ENCODE results near the gene AMH. TPM values are rescaled to one million over a fixed set of nuclear protein-coding genes. Genes with fewer than 3 reads are reported as not detected.
"Not testable (repeated sequence)": the region's sequence is repeated elsewhere in the genome, so short reads cannot be mapped to it uniquely, and the experiment has no call there.

AMH gene
- total RNA-seq: 1.5 TPM
- long read RNA-seq, partial matches to known transcripts: 0 of 1 reads
- long read RNA-seq, other reads (novel, unspliced or antisense): 0 of 1 reads

DNA sequence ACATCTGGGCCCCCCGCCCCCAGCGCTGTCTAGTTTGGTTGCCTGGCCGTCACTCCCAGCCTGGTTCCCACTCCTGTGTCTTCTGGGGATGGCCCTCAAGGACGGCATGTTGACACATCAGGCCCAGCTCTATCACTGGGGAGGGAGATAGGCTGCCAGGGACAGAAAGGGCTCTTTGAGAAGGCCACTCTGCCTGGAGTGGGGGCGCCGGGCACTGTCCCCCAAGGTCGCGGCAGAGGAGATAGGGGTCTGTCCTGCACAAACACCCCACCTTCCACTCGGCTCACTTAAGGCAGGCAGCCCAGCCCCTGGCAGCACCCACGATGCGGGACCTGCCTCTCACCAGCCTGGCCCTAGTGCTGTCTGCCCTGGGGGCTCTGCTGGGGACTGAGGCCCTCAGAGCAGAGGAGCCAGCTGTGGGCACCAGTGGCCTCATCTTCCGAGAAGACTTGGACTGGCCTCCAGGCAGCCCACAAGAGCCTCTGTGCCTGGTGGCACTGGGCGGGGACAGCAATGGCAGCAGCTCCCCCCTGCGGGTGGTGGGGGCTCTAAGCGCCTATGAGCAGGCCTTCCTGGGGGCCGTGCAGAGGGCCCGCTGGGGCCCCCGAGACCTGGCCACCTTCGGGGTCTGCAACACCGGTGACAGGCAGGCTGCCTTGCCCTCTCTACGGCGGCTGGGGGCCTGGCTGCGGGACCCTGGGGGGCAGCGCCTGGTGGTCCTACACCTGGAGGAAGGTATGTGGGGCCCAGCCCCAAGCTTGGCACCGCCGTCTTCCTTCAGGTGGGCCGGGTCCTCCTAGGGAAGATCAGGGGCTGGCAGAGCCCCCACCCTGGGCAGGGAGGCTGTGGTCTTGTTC, at the start of gene AMH:
Gene AMH, plus strand, starts transcription at position 314 of the 857 bp plus-strand sequence. Its CDS starts 10 bp downstream, at position 324.
- intact Hi-C loops (cut with DNase I): no loop called here
- no peak for DNase-seq (ENCODE audit: low spot score)

DNA sequence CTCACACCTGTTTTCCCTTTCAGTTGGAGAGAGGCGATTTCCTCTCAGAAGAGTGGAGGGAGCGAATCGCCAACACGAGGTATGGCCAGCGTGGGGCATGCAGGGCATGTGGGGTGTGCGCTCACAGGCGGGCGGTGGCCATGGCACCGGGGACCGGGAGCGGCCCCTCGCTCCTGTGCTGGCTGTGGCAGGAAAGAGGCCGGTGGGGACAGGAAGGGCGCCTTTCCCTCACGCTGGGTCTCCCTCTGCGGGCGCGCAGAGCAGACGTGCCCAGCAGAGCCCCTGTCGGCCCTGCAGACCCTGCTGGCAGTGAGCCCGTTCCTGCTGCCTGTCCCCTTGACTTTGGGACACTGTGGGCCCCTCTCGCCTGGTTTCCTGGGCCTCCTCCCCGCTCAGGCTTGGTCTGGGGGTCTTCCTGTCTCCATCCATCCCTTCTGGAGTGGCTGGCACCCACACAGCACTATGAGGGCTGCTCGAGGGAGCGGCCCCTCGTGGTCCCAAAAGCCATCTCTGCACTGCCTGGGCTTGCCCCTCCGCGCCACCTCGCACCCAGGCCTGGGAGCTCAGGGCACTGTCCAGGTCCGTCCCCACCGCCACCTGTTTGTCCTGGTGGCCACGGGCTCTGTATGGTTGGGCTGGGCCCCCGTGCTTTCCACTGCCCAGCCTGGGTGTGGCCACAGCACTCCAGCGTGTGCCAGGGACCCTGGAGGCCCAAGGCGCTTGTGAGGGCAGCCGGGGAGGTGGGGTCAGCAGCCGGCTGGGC, 49.1 kb upstream of the AMH start:
- intact Hi-C loops (cut with DNase I): no loop called here
- DNase-seq (ENCODE audit: low spot score): no peak

DNA sequence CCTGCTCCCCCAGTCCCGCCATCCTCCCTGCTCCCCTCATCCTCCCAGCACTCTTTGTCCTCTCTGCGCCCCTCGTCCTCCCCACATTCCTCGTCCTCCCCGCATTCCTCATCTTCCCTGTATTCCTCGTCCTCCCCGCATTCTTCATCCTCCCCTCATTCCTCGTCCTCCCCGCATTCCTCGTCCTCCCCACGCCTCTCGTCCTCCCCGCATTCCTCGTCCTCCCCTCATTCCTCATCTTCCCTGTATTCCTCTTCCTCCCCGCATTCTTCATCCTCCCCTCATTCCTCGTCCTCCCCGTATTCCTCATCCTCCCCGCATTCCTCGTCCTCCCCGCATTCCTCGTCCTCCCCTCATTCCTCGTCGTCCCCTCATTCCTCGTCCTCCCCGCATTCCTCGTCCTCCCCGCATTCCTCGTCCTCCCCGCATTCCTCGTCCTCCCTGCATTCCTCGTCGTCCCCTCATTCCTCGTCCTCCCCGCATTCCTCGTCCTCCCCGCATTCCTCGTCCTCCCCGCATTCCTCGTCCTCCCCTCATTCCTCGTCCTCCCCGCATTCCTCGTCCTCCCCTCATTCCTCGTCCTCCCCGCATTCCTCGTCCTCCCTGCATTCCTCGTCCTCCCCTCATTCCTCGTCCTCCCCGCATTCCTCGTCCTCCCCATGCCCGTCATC, 48.4 kb upstream of the AMH start:
- DNase-seq (ENCODE audit: low spot score); intact Hi-C loops (cut with DNase I): not testable (repeated sequence)

DNA sequence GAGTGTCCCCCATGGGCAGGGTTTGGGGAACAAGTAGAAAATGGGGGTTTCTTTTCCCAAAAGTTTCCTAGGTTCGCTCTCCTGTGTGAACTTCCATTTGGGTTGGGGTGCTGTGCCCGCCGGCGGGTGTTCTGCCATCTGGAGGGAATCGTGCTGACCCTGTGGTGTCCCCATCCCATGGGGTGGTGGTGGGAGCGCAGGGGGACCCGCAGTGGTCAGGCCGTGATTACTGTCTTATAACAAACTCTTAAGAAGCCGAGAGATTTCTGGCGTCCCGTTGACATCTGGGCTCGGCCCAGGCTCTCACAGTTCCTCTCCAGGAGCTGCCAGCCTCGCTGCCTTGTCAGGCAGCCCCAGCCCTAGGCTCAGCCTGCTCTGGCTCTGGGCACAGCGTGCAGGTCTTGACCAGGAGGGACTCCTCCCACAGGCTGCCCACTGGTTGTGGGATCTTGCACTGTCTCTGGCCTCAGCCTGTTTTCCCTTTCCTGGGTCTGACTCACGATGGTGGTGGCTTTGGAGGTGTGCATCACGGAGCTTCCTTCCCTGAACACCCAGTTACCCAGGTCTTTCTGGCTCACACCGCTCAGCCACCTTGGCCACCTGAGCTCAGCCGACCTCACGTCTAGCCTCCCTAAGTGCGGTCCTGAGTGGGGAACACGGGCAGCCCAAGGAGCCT, 47.5 kb upstream of the AMH start:
- DNase-seq (ENCODE audit: low spot score): no peak
- intact Hi-C loops (cut with DNase I): no loop called here

DNA sequence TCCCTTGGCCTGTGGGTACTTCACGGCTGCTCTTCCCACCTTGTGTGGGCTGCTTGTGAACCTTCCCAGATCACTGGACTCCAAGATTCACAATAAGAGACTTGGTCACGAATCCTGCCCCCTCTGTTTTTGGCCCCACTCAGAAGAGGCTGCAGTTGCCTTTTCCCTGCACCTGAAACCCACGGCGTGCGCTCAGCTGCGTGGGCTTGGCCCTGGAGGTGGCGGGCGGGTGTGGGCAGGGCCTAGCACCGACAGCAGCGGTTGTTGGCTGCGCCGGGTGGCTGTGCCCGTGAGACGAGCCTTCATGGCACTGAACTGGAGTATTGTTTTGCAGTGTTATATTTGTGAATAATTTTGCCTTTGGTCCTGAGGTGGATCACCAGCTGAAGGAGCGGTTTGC, 46.8 kb upstream of the AMH start:
- no peak for DNase-seq (ENCODE audit: low spot score)
- intact Hi-C loops (cut with DNase I): no loop called here

DNA sequence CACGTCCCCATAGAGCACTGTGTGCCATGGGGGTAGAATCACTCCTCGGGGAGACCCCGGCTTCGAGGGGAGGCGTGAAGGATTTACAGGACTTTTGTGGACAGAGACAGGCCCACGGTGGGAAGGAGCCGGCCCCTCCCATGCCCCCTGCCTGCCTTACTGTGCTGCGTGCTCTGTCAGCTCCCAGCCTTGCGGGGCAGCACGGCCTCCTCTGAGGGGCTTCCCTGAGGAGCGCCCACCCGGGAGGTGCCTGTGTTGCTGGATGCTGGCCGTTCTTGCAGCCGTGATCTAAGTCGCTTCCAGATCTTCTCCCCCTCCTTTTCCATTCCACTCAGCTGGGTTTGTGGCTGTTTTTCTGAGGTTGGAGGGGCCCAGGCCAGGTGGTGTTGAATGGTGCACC, 42.1 kb upstream of the AMH start:
- intact Hi-C loops (cut with DNase I): no loop called here
- no peak for DNase-seq (ENCODE audit: low spot score)

DNA sequence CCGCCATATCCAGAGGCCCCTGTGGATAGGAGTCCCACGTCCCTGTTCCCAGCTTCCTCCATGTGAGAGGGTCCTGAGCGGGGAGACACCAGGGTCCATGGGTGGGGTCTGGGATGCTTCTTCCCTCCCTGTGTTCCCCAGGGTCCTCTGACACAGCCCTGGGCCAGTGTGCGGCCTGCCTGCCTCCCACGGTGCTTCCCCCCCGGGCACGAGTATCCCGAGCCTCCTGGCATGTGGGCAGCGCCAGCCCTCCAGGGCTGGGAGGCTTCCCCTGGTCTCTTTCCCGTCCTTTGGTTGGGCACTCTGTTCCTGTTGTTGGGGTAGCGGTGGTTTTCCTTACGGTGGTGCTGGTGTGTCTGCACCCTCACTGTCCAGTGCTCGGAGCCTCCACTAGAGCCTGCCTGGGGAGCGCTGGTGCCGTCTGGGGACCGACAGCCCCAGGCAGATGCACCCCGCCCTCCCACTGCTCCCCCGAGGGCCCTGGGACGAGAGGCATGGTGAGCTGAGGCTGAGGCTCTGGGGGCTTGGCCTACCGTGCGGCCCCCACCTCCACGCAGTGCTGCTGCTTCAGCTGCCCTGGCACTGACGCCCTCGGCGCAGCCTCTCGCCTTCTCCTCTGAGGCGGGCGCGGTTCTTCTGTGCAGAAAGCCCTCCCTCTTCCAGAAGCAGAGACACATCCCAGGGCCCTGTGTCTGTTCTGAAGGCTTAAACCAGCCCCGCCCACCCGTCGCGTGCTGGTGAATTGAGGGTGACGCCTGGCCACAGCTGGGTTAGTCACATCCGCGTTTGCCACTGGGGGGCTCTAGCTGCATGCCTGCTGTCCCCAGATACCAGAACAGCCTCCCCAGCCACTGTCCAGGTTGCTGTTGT, 40.9 kb upstream of the AMH start:
- intact Hi-C loops (cut with DNase I): no loop called here
- DNase-seq (ENCODE audit: low spot score): no peak

DNA sequence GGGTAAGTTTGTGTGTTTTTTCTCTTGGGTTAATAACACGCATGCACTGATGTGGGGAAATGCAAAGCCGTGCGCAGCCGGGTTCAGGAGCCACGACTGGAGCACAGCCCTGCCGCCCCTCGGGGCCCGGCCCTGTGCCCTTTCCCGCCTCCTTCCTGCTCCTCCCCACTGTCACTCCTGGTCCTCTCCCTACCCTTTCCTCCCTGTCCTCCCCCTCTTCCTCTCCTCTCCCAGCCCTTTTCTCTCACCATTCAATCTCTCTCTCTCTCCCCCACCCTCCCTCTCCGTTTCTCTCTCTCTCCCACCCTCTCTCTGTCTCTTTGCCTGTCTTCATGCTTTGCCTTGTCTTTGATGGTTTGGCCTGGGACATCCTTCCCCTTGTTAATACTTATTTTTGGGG, 40.1 kb upstream of the AMH start:
- DNase-seq (ENCODE audit: low spot score): no peak
- intact Hi-C loops (cut with DNase I): no loop called here

DNA sequence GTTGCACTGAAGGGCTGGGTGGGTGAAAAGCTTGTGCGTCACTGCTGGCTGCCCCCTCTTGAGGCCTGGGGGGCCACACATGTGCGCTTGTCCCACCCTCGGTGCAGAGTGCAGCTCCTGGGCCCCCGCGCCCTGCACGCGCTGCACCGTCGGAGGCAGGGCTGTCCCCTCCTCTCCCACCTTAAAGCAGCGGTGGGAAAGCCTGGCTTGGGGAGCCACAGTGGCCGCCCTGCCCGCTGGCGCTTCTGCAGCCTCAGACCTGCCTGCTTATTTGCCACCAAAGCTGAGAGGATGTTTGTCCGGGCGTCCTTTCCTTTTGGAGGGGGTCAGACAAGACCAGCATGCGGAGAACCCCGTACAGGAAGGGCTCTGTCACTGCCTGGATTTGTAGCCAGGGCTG, 39.7 kb upstream of the AMH start:
- intact Hi-C loops (cut with DNase I): no loop called here

DNA sequence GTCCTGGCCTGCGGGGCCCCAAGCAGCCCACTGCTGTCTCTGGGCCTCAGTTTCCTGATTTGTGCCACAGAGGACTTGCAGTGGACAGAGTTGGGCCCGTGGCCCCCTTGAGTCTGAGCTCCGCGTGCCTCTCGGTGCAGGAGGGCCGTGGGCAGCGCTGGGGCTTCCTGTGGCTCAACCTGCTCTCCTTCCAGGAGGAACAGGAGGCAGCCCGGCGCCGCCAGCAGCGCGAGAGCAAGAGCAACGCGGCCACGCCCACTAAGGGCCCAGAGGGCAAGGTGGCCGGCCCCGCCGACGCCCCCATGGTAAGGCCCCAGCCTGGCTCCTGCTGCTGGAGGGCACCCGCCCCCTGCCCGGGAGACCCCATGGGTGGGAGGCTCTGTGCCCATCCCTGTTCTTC, 38.9 kb upstream of the AMH start:
- DNase-seq (ENCODE audit: low spot score): no peak
- intact Hi-C loops (cut with DNase I): no loop called here

More for the DNA sequence above, 39.7 kb upstream of the AMH start:
- DNase-seq (ENCODE audit: low spot score): no peak

DNA sequence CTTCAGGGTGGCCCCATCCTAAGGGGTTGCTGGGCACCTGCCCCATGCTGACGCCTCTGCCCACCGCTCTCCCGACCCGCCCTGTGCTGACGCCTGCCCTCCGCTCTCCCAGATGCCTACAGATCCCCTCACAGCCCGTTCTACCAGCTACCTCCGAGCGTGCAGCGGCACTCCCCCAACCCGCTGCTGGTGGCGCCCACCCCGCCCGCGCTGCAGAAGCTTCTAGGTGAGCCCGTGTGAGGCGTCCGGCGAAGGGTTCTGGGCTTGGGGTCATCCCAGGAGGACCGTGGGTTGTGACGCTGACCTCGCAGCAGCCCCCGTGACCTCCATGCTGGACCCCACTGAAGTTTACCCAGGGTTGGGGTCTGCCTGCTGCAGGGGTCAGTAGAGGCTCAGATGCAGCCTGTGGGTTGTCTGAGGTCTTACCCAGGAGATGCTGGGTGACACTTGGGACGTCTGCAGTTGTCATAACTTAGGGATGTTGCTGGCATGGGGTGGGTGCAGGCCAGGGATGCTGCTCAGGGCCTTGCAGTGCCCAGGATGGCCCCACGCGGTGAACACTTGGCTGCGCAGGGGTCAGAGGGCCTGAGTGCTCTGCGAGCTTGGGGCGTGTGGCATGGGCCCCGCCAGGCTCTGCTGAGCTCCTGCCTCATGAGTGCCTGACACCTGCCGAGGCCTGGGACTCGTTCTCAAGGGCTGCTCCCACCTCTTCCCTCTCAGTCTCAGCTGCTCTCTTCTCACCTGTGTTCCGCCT, 38.0 kb upstream of the AMH start:
- no peak for DNase-seq (ENCODE audit: low spot score)
- intact Hi-C loops (cut with DNase I): no loop called here

DNA sequence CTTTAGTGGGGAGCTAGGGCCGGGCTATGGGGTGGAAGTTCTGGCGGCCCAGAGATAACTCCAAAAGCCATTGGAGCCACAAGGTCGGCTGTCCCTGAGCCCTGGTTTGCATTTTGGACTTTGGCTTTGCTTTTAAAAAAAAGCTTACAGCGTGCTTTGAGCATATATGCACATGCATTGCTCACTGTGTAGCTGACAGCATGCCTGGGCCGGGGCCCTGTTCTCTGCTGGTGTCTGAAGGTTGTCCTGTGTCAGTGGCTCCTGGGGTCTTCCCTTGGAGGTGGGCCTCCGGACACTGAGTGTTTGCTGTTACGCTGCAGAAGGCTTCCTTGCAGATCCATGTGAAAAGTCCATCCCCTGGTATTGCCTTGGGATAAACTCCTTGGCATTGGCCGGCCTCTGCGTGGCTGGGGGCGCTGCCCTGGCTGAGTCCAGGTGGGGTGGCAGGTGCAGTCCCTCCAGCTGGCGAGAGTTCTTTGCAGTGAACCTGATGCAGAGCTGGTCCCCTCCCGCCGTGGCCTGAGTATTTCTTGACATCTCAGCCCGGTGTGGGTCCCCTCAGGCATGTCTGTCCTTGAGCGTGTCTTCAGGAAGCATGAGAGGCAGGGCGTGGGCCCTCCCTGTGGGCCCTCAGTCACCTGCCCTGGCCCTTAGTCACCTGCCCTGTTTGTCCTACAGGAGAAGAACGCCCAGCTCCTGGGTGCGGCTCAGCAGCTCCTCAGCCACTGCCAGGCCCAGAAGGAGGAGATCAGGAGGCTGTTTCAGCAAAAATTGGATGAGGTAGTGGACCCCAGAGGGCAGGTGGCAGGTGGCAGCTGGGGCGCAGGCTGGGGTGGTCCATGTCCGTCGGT, 36.0 kb upstream of the AMH start:
- intact Hi-C loops (cut with DNase I): no loop called here
- DNase-seq (ENCODE audit: low spot score): no peak

DNA sequence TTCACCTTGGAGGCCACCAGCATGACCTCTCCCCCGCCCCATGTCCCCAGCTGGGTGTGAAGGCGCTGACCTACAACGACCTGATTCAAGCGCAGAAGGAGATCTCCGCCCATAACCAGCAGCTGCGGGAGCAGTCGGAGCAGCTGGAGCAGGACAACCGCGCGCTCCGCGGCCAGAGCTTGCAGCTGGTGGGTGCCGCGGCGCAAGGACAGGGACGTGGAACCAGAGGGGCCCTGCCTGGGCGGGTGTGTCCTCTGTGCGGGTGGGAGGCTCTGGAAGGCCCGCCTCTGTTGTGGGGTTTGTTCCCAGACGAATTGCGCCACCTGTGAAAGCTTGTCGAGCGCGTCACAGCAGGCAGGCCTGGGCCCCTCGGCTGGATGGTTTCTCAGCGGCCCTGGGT, 35.3 kb upstream of the AMH start:
- intact Hi-C loops (cut with DNase I): no loop called here
- no peak for DNase-seq (ENCODE audit: low spot score)

DNA sequence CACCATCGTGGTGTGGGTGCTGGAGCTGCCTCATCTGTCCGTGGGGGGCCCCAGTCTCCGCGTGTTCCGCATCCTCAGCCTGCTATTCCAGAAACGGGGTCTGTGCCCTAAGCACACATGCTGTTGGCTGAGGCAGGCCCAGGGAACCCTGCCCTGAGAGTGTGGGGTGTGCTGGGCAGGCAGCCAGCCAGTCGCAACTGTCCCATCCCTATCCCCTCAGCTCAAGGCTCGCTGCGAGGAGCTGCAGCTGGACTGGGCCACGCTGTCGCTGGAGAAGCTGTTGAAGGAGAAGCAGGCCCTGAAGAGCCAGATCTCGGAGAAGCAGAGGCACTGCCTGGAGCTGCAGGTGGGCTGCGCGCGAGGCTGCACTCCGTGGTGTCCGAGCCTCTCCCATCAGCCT, 34.9 kb upstream of the AMH start:
- intact Hi-C loops (cut with DNase I): no loop called here
- no peak for DNase-seq (ENCODE audit: low spot score)

DNA sequence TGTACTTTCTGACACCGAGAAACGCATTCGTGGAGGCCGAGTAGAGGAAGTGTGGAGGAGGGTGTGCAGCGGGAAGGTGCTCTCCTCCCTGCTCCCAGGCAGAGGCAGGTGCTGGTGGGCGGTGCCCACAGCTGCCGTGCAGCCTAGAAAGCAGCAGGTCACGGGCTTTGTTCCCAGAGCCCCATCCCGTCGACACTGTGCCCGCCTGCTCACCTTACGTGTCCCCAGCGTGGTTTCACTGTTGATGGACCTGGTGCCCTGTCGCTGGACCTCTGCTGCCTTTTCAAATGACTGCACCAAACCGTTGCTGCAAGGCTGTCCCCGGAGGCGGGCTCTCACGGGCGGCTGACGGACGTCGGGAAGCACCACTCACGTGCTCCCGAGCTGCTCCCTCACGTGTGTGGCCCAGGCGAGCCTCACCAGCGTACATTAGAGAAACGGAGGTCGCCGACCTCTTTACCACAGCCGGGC, 33.8 kb upstream of the AMH start:
- intact Hi-C loops (cut with DNase I): no loop called here
- DNase-seq (ENCODE audit: low spot score): no peak

DNA sequence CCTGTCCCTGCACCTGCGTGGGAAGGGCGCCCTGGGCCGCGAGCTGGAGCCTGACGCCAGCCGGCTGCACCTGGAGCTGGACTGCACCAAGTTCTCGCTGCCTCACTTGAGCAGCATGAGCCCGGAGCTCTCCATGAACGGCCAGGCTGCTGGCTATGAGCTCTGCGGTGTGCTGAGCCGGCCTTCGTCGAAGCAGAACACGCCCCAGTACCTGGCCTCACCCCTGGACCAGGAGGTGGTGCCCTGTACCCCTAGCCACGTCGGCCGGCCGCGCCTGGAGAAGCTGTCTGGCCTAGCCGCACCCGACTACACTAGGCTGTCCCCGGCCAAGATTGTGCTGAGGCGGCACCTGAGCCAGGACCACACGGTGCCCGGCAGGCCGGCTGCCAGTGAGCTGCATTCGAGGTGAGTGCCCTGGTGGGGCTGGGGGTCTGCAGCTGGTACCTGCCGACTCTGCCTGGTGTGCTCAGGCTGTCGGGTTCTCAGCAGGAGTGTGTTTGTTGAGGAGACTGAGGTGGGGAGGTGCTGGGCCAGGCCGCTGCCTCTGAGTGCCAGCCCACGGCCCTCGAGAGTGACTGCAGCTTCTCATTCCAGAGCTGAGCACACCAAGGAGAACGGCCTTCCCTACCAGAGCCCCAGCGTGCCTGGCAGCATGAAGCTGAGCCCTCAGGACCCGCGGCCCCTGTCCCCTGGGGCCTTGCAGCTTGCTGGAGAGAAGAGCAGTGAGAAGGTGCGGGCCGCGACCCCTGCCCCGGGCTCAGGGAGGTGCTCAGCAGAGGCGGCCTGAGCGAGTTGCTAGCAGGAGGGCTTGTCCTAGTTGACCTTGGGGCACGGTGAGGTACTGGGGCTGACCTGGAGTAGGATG, 32.5 kb upstream of the AMH start:
- DNase-seq (ENCODE audit: low spot score): no peak
- intact Hi-C loops (cut with DNase I): no loop called here
